SU-DHL-6 (cell line): ENCODE measurements around the gene MYOM3.

Experiments used
- CTCF ChIP-seq: fragments of 200-600 bp; sonication (generic); IDR thresholded peaks from one replicate; pipeline ENCODE4 v1.5.1; 2017; ENCODE audit warnings: antibody characterized with exemption, mild to moderate bottlenecking, low read length, moderate library complexity; ENCODE audit not compliant: insufficient read depth, poor library complexity, severe bottlenecking
- EZH2phosphoT487 ChIP-seq: fragments of 200-600 bp; sonication (generic), shearing (Covaris generic); conservative IDR thresholded peaks from 2 replicates; pipeline ENCODE4 v1.6.1; 2018; ENCODE audit warnings: mild to moderate bottlenecking, antibody characterized with exemption, low read length, moderate library complexity, mixed read lengths

GRCh38 chr1:24027838-24028468 is 84.0 kb downstream of the MYOM3 start:
- TF ChIP-seq CTCF (peak; percentile 56), EZH2phosphoT487 (no peak)
